PC-3 (cell line): ENCODE measurements around the gene PLAAT4.

ENCODE experiments used
- CTCF ChIP-seq: fragments of 300-600 bp; sonication (generic); conservative IDR thresholded peaks from 2 replicates; pipeline ENCODE4 v1.5.1; 2017; ENCODE audit warnings: antibody characterized with exemption, low read depth, mild to moderate bottlenecking, low read length
- EZH2phosphoT487 ChIP-seq: fragments of 300-600 bp; sonication (generic); IDR thresholded peaks from 2 replicates; pipeline ENCODE4 v1.6.1; 2018; ENCODE audit warnings: mild to moderate bottlenecking, antibody characterized with exemption, low read length, borderline replicate concordance

GRCh38 chr11:63508009-63508408, 28.6 kb upstream of the PLAAT4 start:
- TF ChIP-seq CTCF (peak; percentile 57), EZH2phosphoT487 (no peak)
